Measurements from ENCODE around the gene SRPK1. TPM values are rescaled to one million over a fixed set of nuclear protein-coding genes. Genes with fewer than 3 reads are reported as not detected.
"Not testable (repeated sequence)": the region's sequence is repeated elsewhere in the genome, so short reads cannot be mapped to it uniquely, and the experiment has no call there.

SRPK1 gene
- total and polyA plus RNA-seq, 8 donors: 8.8 to 34.9 (median 27.1) TPM

- Histone ChIP-seq H3K27ac (no peak overlapping the region), H3K4me3 (no peak overlapping the region), H3K9me3 (no peaks in the 10 kb centered on the region), H3K4me1 (no peaks in the 10 kb centered on the region), H3K27me3 (no peaks in the 10 kb centered on the region), H3K36me3 (no peaks in the 10 kb centered on the region)
- ATAC-seq (no peak), FAIRE-seq (no peak), DNase-seq (no peak)
- WGBS, 2 donors: 90 to 94% methylated on average over 1 of the region's 1 CpG
- TF ChIP-seq CTCF (IDR thresholded peaks at IDR 0.05): no peak
- intact Hi-C loops (cut with DNase I): no loop called here
These were observed 22.5 kb upstream of the SRPK1 start for GRCh38 chr6:35943390-35943789.

DNA sequence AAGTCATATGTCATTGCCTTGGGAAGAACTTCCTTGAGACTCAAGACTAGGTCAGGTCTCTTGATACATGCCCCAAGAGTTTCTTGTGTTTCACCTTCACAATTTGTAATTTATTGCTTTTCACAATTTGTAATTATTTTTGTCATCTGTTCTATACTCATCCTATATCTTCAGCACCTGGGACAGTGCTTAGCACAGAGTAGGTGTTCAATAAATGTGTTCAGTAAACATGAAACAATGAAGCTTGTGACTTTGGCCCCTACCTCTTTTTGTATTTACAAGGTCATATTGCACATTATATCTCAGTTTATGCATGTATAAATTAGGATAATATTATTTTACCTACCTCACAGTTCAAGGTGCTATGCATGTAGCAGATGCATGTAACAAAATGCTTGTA is 21.5 kb upstream of the SRPK1 start:
- DNase-seq (no peak), FAIRE-seq (no peak), ATAC-seq (no peak)
- Histone ChIP-seq H3K4me1 (no peaks in the 10 kb centered on the region), H3K27me3 (no peaks in the 10 kb centered on the region), H3K9me3 (no peaks in the 10 kb centered on the region), H3K36me3 (no peaks in the 10 kb centered on the region), H3K27ac (no peak overlapping the region), H3K4me3 (no peak overlapping the region)
- TF ChIP-seq CTCF (IDR thresholded peaks at IDR 0.05): no peak
- intact Hi-C loops (cut with DNase I): no loop called here

- DNase-seq; H3K4me3 ChIP-seq; H3K4me1 ChIP-seq; H3K36me3 ChIP-seq; H3K27ac ChIP-seq; ATAC-seq; H3K27me3 ChIP-seq; FAIRE-seq; H3K9me3 ChIP-seq; intact Hi-C loops (cut with DNase I): not testable (repeated sequence)
- 88 to 94% methylated on average over 7 of the region's 7 CpGs for WGBS, 2 donors
These were observed 20.3 kb upstream of the SRPK1 start for GRCh38 chr6:35941170-35941569.

DNA sequence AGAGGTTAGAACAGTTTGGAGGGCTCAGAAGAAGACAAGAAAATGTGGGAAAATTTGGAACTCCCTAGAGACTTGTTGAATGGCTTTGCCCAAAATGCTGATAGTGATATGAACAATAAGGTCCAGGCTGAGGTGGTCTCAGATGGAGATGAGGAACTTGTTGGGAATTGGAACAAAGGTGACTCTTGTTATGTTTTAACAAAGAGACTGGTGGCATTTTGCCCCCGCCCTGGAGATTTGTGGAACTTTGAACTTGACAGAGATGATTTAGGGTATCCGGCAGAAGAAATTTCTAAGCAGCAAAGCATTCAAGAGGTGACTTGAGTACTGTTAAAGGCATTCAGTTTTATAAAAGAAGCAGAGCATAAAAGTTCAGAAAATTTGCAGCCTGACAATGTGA is 19.1 kb upstream of the SRPK1 start:
- ATAC-seq; H3K9me3 ChIP-seq; H3K27me3 ChIP-seq; H3K4me3 ChIP-seq; intact Hi-C loops (cut with DNase I); H3K36me3 ChIP-seq; H3K27ac ChIP-seq; H3K4me1 ChIP-seq; FAIRE-seq; DNase-seq: not testable (repeated sequence)
- 96 to 100% methylated on average over 2 of the region's 2 CpGs for WGBS, 2 donors

DNA sequence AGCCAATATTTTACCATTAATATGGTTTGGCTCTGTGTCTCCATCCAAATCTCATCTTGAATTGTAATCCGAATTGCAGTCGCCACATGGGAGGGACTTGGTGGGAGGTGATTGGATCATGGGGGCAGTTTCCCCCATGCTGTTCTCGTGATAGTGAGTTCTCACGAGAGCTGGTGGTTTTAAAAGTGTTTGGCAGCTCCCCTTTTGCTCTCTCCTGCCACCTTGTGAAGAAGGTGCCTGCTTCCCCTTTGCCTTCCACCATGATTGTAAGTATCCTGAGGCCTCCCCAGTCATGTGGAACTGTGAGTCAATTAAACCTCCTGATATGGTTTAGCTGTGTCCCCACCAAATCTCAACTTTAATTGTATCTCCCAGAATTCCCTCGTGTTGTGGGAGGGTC is 18.4 kb upstream of the SRPK1 start:
- WGBS, 2 donors: 82 to 94% methylated on average over 5 of the region's 5 CpGs
- ATAC-seq; H3K27me3 ChIP-seq; H3K36me3 ChIP-seq; FAIRE-seq; H3K27ac ChIP-seq; H3K9me3 ChIP-seq; H3K4me3 ChIP-seq; H3K4me1 ChIP-seq; DNase-seq; intact Hi-C loops (cut with DNase I): not testable (repeated sequence)

DNA sequence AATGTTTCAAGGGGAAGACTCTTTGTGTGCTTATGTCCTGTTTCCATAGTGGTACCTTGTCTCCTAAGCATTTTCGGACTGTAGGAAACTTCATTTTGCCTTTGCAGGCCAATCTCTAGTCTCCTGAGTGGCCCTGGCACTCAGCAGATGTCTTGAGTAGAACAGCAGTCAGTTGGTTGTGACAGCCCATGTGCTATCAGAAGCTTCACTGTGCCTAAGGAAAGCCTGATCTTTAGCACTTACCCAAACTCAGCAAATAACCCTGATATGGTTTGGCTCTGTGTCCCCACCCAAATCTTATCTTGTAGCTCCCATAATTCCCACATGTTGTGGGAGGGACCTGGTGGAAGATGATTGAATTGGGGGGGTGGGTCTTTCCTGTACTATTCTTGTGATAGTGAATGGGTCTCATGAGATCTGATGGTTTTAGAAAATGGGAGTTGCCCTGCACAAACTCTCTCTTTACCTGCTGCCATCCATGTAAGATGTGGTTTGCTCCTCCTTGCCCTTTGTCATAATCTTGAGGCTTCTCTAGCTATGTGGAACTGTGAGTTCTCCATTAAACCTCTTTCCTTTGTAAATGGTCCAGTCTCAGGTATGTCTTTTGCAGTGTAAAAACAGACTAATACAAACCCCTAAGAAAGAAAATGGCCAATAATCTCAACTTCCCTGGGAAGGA is 15.9 kb upstream of the SRPK1 start:
- Histone ChIP-seq H3K27ac (no peak overlapping the region), H3K36me3 (no peaks in the 10 kb centered on the region), H3K9me3 (no peaks in the 10 kb centered on the region), H3K27me3 (no peaks in the 10 kb centered on the region), H3K4me1 (no peaks in the 10 kb centered on the region), H3K4me3 (no peak overlapping the region)
- no peak for ATAC-seq
- intact Hi-C loops (cut with DNase I): no loop called here
- WGBS, 2 donors: 86 to 93% methylated on average over 1 of the region's 1 CpG
- no peak for FAIRE-seq
- TF ChIP-seq CTCF (IDR thresholded peaks at IDR 0.05): no peak
- no peak for DNase-seq
